ENCODE results near the gene NIPAL1.
"Not testable (repeated sequence)": the region's sequence is repeated elsewhere in the genome, so short reads cannot be mapped to it uniquely, and the experiment has no call there.

The NIPAL1 gene

DNA sequence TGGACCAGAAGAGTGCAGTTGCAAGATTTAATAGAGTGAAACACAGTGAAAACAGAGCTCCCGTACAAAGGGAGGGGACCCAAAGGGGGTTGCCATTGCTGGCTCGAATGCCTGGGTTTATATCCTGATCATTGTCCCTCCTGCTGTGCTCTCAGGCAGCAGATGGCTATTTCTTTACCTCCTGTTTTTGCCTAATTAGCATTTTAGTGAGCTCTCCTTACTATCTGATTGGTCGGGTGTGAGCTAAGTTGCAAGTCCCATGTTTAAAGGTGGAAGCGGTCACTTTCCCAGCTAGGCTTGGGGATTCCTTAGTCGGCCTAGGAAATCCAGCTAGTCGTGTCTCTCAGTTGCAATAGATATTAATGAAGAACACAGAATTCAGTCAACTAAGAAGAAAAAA, 5.7 kb upstream of the NIPAL1 start:
- not testable (repeated sequence) for H3K27me3 ChIP-seq (ENCODE audit: insufficient read depth, low read length); H3K4me3 ChIP-seq (ENCODE audit: low read length); H3K9ac ChIP-seq (ENCODE audit: low read depth, low read length); H3K27ac ChIP-seq (ENCODE audit: low read length); H3K4me1 ChIP-seq (ENCODE audit: insufficient read depth, low read length)
- peaks cover 17% of the 10 kb centered on the region for H3K36me3 ChIP-seq (ENCODE audit: insufficient read depth, low read depth, low read length)
- peaks cover 48% of the 10 kb centered on the region for H3K9me3 ChIP-seq (ENCODE audit: insufficient read depth, low read depth, low read length)

DNA sequence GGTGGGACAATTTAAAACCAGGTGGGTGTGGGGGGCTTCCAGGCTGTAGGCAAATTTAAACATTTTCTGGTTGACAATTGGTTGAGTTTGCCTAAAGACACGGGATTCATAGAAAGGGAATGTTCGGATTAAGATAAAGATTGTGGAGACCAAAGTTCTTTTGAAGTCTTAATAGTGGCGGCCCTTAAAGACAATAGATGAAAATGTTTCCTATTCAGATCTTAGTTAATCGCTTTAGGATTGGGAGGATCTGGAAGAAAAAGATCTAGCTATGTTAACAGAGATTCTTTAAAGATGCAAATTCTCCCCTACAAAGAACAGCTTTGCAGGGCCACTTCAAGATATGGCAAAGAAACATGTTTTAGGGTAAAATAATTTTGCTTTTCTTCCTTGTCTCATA, 4.8 kb upstream of the NIPAL1 start:
- Histone ChIP-seq H3K9me3 (ENCODE audit: insufficient read depth, low read depth, low read length) (peaks cover 39% of the 10 kb centered on the region), H3K4me3 (ENCODE audit: low read length) (peak overlapping the region; percentile 26; the same call in 1 of the 2 replicates), H3K36me3 (ENCODE audit: insufficient read depth, low read depth, low read length) (peaks cover 15% of the 10 kb centered on the region), H3K27me3 (ENCODE audit: insufficient read depth, low read length) (no peaks in the 10 kb centered on the region; the same call in 1 of the 2 replicates), H3K4me1 (ENCODE audit: insufficient read depth, low read length) (no peaks in the 10 kb centered on the region; the same call in 1 of the 2 replicates), H3K27ac (ENCODE audit: low read length) (no peak overlapping the region), H3K9ac (ENCODE audit: low read depth, low read length) (no peak overlapping the region)

DNA sequence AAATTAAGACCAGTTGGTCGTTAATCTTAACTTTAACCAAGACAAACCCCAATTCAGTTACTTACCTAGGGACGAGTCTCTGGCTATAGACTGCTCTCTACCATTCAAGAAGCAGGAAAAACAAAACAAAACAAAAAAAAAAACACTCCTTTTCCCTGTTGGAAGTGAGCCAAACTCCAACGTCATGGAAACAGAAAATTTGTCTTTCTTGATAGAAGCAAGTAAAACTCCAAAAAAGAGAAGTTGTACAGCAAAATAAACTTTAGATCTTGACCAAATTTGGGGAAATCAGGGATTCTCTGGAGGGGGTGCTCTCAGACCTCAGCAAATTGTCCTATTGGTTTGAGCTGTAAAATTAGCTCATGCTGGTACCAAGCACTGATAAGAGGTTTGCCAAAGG, 3.7 kb upstream of the NIPAL1 start:
- no peak overlapping the region for H3K9ac ChIP-seq (ENCODE audit: low read depth, low read length)
- H3K27me3 ChIP-seq (ENCODE audit: insufficient read depth, low read length) = peaks cover 11% of the 10 kb centered on the region
- no peak overlapping the region for H3K27ac ChIP-seq (ENCODE audit: low read length)
- H3K4me1 ChIP-seq (ENCODE audit: insufficient read depth, low read length) = no peaks in the 10 kb centered on the region; the same call in 1 of the 2 replicates
- H3K4me3 ChIP-seq (ENCODE audit: low read length) = no peak overlapping the region
- H3K9me3 ChIP-seq (ENCODE audit: insufficient read depth, low read depth, low read length) = peaks cover 28% of the 10 kb centered on the region
- peaks cover 8% of the 10 kb centered on the region for H3K36me3 ChIP-seq (ENCODE audit: insufficient read depth, low read depth, low read length)

DNA sequence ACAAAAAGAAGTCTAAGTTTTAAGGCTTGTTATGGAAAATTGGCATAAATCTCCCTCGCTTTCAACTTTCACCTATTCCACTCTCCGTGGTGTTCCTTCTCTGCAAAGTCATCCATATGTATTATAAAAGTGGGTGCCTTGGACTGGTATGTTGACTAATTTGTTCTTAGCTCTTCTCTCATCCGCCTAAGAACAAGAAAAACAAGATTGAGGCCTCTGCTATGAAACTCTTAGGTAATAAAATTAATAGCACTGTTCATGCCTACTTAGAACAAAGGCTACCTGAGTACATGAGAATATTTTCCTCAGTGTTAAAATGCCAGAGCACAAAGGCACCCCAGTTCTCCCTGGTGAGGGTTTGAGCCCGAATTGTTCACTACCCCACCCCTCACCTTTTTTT, 1.4 kb upstream of the NIPAL1 start:
- no peak overlapping the region for H3K27ac ChIP-seq (ENCODE audit: low read length)
- H3K9me3 ChIP-seq (ENCODE audit: insufficient read depth, low read depth, low read length) = peaks cover 7% of the 10 kb centered on the region
- H3K36me3 ChIP-seq (ENCODE audit: insufficient read depth, low read depth, low read length) = peaks cover 4% of the 10 kb centered on the region; the same call in 1 of the 2 replicates
- peaks cover 25% of the 10 kb centered on the region for H3K27me3 ChIP-seq (ENCODE audit: insufficient read depth, low read length)
- peak overlapping the region; percentile 87 for H3K4me3 ChIP-seq (ENCODE audit: low read length)
- no peaks in the 10 kb centered on the region; the same call in 1 of the 2 replicates for H3K4me1 ChIP-seq (ENCODE audit: insufficient read depth, low read length)
- H3K9ac ChIP-seq (ENCODE audit: low read depth, low read length) = no peak overlapping the region

DNA sequence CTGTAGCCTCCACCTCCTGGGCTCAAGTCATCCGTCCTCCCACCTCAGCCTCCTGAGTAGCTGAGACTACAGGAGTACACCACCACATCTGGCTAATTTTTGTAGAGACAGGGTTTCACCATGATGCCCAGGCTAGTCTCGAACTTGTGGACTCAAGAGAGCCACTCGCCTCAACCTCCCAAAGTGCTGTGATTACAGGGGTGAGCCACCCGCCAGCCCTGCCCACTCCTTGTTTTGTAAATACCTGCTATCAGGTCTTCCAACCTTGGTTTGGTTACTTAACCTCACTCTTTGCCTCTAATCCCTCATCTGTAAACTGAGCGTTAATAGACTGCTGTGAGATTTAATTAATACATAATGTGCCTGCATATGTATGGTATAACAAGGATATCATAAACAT, 894 bp upstream of the NIPAL1 start:
- Histone ChIP-seq H3K27me3 (ENCODE audit: insufficient read depth, low read length) (peaks cover 26% of the 10 kb centered on the region), H3K27ac (ENCODE audit: low read length) (no peak overlapping the region), H3K36me3 (ENCODE audit: insufficient read depth, low read depth, low read length) (no peaks in the 10 kb centered on the region), H3K4me3 (ENCODE audit: low read length) (peak overlapping the region; percentile 87), H3K4me1 (ENCODE audit: insufficient read depth, low read length) (no peaks in the 10 kb centered on the region; the same call in 1 of the 2 replicates), H3K9me3 (ENCODE audit: insufficient read depth, low read depth, low read length) (peaks cover 2% of the 10 kb centered on the region), H3K9ac (ENCODE audit: low read depth, low read length) (peak overlapping the region; percentile 65; the same call in 1 of the 2 replicates)

DNA sequence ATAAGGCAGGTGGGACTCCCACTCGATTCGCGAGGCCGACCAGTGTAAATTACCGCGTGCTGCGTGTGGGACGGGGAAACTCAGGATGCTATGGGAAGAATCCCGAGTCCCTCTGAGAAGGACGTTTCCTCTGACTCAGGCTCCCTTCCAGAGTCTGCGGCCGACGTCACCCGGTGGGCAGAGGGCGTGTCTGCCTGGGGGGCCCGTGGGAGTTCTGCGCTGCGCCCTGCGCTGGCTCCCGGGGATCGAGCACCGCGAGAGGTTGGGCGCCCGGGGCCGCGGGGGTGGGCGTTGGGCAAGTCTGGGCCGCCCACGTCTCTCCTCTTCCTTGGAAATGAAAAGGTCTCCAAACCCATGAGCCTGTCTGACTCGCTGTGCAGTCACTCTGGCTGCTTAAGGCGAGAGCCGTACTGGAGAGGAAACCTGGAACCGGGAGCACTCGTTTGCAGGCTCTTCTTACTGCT, 568 bp downstream of the NIPAL1 start:
- H3K27me3 ChIP-seq (ENCODE audit: insufficient read depth, low read length) = peaks cover 26% of the 10 kb centered on the region
- H3K4me3 ChIP-seq (ENCODE audit: low read length) = peak overlapping the region; percentile 87
- H3K27ac ChIP-seq (ENCODE audit: low read length) = no peak overlapping the region
- no peaks in the 10 kb centered on the region; the same call in 1 of the 2 replicates for H3K4me1 ChIP-seq (ENCODE audit: insufficient read depth, low read length)
- H3K36me3 ChIP-seq (ENCODE audit: insufficient read depth, low read depth, low read length) = no peaks in the 10 kb centered on the region
- no peaks in the 10 kb centered on the region for H3K9me3 ChIP-seq (ENCODE audit: insufficient read depth, low read depth, low read length)
- H3K9ac ChIP-seq (ENCODE audit: low read depth, low read length) = peak overlapping the region; percentile 67; the same call in 1 of the 2 replicates

DNA sequence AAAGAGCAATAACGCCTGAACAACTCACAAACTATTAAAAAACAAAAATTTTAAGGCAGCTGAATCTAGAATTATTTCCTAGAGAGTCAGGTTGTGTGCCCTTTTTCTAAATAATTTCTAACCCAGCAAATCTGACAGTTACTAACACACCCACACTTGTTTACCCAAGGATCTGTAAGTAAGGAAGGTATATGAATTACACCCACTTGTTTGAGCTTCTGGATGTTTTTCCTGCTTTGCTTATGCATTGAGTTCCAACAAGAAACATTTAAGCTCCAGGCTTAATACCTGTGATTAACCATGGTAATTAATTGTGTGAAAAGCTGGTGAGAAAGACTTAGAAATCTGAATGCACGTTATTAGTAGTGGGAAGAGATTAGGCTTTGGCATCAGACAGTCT, 1.5 kb downstream of the NIPAL1 start:
- Histone ChIP-seq H3K4me3 (ENCODE audit: low read length) (peak overlapping the region; percentile 87; the same call in 1 of the 2 replicates), H3K9me3 (ENCODE audit: insufficient read depth, low read depth, low read length) (no peaks in the 10 kb centered on the region), H3K27ac (ENCODE audit: low read length) (no peak overlapping the region), H3K4me1 (ENCODE audit: insufficient read depth, low read length) (no peaks in the 10 kb centered on the region; the same call in 1 of the 2 replicates), H3K9ac (ENCODE audit: low read depth, low read length) (no peak overlapping the region), H3K36me3 (ENCODE audit: insufficient read depth, low read depth, low read length) (no peaks in the 10 kb centered on the region), H3K27me3 (ENCODE audit: insufficient read depth, low read length) (peaks cover 26% of the 10 kb centered on the region)

DNA sequence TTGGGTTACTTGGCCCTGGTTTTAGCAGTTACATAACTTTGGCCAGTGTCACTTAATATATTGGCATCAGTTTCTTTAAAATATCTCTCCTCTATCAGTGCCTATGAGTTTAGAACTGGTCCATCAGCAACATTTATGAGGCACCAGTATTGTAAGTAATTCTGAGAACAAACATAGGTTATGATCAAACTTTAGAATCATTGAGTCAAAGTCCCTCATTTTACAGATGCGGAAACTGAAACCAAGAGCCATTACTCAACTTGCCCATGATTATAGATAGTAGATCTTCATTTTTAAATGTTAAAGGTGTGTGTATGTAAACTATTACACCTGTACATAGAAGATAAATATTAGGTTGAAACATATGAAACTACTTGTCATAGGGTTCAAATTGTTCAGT, 4.5 kb downstream of the NIPAL1 start:
- Histone ChIP-seq H3K27me3 (ENCODE audit: insufficient read depth, low read length) (peaks cover 26% of the 10 kb centered on the region), H3K36me3 (ENCODE audit: insufficient read depth, low read depth, low read length) (no peaks in the 10 kb centered on the region), H3K9me3 (ENCODE audit: insufficient read depth, low read depth, low read length) (no peaks in the 10 kb centered on the region), H3K4me3 (ENCODE audit: low read length) (no peak overlapping the region), H3K9ac (ENCODE audit: low read depth, low read length) (no peak overlapping the region), H3K4me1 (ENCODE audit: insufficient read depth, low read length) (no peaks in the 10 kb centered on the region; the same call in 1 of the 2 replicates), H3K27ac (ENCODE audit: low read length) (no peak overlapping the region)

DNA sequence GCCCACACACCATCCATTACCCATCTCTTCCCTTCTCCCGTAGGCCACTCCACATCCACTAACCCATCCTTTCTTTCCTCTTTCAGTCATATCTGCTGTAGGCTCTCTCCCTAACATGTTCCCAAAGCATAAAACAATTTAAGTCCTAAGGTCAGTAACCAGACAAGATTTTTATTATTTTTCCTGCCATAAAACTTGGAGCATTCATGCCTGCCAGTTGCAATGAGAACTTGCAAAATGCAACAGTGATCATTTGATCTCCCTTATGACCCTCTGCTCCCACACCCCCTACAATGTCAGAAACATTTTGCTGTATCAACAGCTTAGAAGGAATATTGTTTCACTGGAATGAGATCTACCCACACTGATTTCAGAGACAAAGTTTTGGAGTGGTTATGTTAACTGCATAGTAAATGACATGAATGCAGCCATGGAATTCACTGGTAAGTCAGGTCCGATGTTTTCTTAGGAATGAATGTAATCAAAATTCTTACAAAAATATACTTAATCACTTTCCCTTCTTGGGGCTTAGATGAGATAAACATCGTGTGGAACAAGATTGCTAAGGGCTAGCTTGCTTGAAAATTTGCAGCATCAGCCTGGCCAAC, 5.7 kb downstream of the NIPAL1 start:
- Histone ChIP-seq H3K4me3 (ENCODE audit: low read length) (no peak overlapping the region), H3K4me1 (ENCODE audit: insufficient read depth, low read length) (no peaks in the 10 kb centered on the region; the same call in 1 of the 2 replicates), H3K9me3 (ENCODE audit: insufficient read depth, low read depth, low read length) (no peaks in the 10 kb centered on the region), H3K36me3 (ENCODE audit: insufficient read depth, low read depth, low read length) (no peaks in the 10 kb centered on the region), H3K9ac (ENCODE audit: low read depth, low read length) (no peak overlapping the region), H3K27ac (ENCODE audit: low read length) (no peak overlapping the region), H3K27me3 (ENCODE audit: insufficient read depth, low read length) (peaks cover 20% of the 10 kb centered on the region)

DNA sequence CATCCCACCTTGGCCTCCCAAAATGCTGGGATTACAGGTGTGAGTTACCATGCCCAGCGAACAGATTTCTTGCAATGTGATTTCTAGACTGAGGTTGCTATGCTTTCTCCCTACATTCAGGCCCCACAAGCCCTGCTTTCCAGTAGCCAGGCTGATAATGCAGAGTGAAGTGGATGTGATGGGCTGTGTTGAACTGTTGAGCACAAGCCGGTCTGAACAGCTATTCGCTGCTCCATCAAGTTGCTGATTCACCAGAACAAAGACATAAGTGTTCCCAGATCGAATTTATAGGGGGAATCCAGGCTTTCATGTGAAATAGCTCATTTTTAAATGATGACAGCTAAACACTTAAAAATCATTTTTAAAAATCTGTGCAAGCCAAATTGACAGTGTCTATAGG, 8.0 kb downstream of the NIPAL1 start:
- no peak overlapping the region for H3K4me3 ChIP-seq (ENCODE audit: low read length)
- H3K9me3 ChIP-seq (ENCODE audit: insufficient read depth, low read depth, low read length) = no peaks in the 10 kb centered on the region
- no peaks in the 10 kb centered on the region for H3K36me3 ChIP-seq (ENCODE audit: insufficient read depth, low read depth, low read length)
- no peak overlapping the region for H3K27ac ChIP-seq (ENCODE audit: low read length)
- no peak overlapping the region for H3K9ac ChIP-seq (ENCODE audit: low read depth, low read length)
- peaks cover 6% of the 10 kb centered on the region; the same call in 1 of the 2 replicates for H3K27me3 ChIP-seq (ENCODE audit: insufficient read depth, low read length)
- peaks cover 16% of the 10 kb centered on the region; the same call in 1 of the 2 replicates for H3K4me1 ChIP-seq (ENCODE audit: insufficient read depth, low read length)

DNA sequence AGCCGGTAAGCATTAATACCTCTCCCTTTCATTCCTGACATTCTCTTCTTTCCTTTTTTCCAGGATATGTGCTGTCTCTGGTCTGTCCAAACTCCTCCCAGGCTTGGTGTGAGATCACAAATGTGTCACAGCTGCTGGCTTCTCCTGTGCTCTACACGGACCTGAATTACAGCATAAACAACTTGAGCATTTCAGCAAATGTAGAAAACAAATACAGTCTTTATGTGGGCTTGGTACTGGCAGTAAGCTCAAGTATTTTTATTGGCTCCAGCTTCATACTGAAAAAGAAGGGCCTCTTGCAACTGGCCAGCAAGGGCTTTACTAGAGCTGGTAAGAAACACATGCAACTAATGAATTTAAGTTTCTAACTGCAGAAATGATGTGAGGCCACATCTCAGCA, 8.4 kb downstream of the NIPAL1 start:
- Histone ChIP-seq H3K4me1 (ENCODE audit: insufficient read depth, low read length) (peaks cover 21% of the 10 kb centered on the region; the same call in 1 of the 2 replicates), H3K4me3 (ENCODE audit: low read length) (no peak overlapping the region), H3K27me3 (ENCODE audit: insufficient read depth, low read length) (peaks cover 3% of the 10 kb centered on the region; the same call in 1 of the 2 replicates), H3K9ac (ENCODE audit: low read depth, low read length) (no peak overlapping the region), H3K27ac (ENCODE audit: low read length) (no peak overlapping the region), H3K36me3 (ENCODE audit: insufficient read depth, low read depth, low read length) (no peaks in the 10 kb centered on the region), H3K9me3 (ENCODE audit: insufficient read depth, low read depth, low read length) (no peaks in the 10 kb centered on the region)

DNA sequence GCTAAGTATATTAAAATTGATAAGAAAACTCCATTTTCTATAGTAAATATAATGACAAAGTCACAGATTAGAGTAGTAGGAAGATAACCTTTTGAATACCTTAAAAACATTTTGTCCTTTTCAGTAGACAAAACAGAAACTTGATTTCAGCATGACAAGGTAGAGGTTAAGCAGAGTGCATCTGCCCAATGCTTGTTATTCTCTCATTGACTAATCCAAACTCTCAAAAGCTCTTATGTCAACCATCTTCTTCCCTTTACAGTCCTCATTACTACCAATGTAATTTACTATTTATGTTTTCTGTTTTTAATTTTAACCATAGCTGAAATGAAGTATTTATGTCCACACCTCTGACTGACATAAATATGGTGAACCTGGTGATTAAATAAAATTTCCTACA, 11.1 kb downstream of the NIPAL1 start:
- no peak overlapping the region for H3K4me3 ChIP-seq (ENCODE audit: low read length)
- no peaks in the 10 kb centered on the region for H3K27me3 ChIP-seq (ENCODE audit: insufficient read depth, low read length)
- peaks cover 28% of the 10 kb centered on the region for H3K4me1 ChIP-seq (ENCODE audit: insufficient read depth, low read length)
- no peak overlapping the region for H3K27ac ChIP-seq (ENCODE audit: low read length)
- no peaks in the 10 kb centered on the region for H3K9me3 ChIP-seq (ENCODE audit: insufficient read depth, low read depth, low read length)
- no peaks in the 10 kb centered on the region for H3K36me3 ChIP-seq (ENCODE audit: insufficient read depth, low read depth, low read length)
- no peak overlapping the region for H3K9ac ChIP-seq (ENCODE audit: low read depth, low read length)

Measured in iPS-20b (cell line).